CD4-positive, alpha-beta T cell treated with Interferon gamma for 1 hour (primary cell): Measurements from ENCODE around the gene NUDT14.

ENCODE experiments used
- DNase-seq: peaks from one replicate; pipeline ENCODE4 v3.0.0-alpha.2; 2020

Gene NUDT14

GRCh38 chr14:105196265-105196960, 15.3 kb upstream of the NUDT14 start:
- DNase-seq: no peak

GRCh38 chr14:105195522-105196264, 14.6 kb upstream of the NUDT14 start:
- no peak for DNase-seq

- no peak for DNase-seq
Measured at GRCh38 chr14:105195051-105195450, 13.9 kb upstream of the NUDT14 start.

GRCh38 chr14:105193916-105194782, 13.0 kb upstream of the NUDT14 start:
- DNase-seq: peak; percentile 17

- DNase-seq: no peak
Measured at GRCh38 chr14:105192866-105193731, 12.0 kb upstream of the NUDT14 start.

GRCh38 chr14:105187935-105188524, 6.9 kb upstream of the NUDT14 start:
- no peak for DNase-seq

- no peak for DNase-seq
Measured at GRCh38 chr14:105187116-105187515, 6.0 kb upstream of the NUDT14 start.

GRCh38 chr14:105185973-105186372, 4.9 kb upstream of the NUDT14 start:
- no peak for DNase-seq

GRCh38 chr14:105185001-105185400, 3.9 kb upstream of the NUDT14 start:
- DNase-seq: no peak

- no peak for DNase-seq
Measured at GRCh38 chr14:105184461-105184860, 3.3 kb upstream of the NUDT14 start.

GRCh38 chr14:105182296-105183020, 1.3 kb upstream of the NUDT14 start:
- no peak for DNase-seq

GRCh38 chr14:105181549-105182295, 610 bp upstream of the NUDT14 start:
- no peak for DNase-seq

- no peak for DNase-seq
Measured at GRCh38 chr14:105179191-105179590, 1.9 kb downstream of the NUDT14 start.

- no peak for DNase-seq
Measured at GRCh38 chr14:105178868-105179140, 2.3 kb downstream of the NUDT14 start.

- no peak for DNase-seq
Measured at GRCh38 chr14:105178069-105178867, 2.8 kb downstream of the NUDT14 start.

- no peak for DNase-seq
Measured at GRCh38 chr14:105177082-105177481, 4.0 kb downstream of the NUDT14 start.

- DNase-seq: no peak
Measured at GRCh38 chr14:105176513-105176912, 4.6 kb downstream of the NUDT14 start.

GRCh38 chr14:105173901-105174894, 6.9 kb downstream of the NUDT14 start:
- peak; percentile 63 for DNase-seq

- DNase-seq: no peak
Measured at GRCh38 chr14:105173145-105173544, 8.0 kb downstream of the NUDT14 start.
